IMR-90 (cell line): ENCODE results near the gene ZMIZ1. TPM values are rescaled to one million over a fixed set of nuclear protein-coding genes. Genes with fewer than 3 reads are reported as not detected.

Source experiments
- ATAC-seq: fragments of 200-7000 bp; cut with Tn5 transposase; 2 replicates; pipeline ENCODE4 v1.9.1; 2020; ENCODE audit warnings: low read depth, mild to moderate bottlenecking, moderate library complexity
- BruUV-seq: library from RNA; stranded (reverse); fragments of 400-500 nt; replicated peaks from 2 replicates; lab custom pipeline; 2021; lab: Mats Ljungman, UMichigan
- CTCF ChIA-PET: fragments of 300-600 bp; formaldehyde crosslinking; extraction: SDS; loops from one replicate; lab custom pipeline; 2021; ENCODE audit warnings: antibody characterized with exemption; lab: Yijun Ruan, JAX
- POLR2A ChIA-PET: fragments of 300-600 bp; sonication (Branson Sonifier 250); formaldehyde crosslinking; loops from one replicate; lab custom pipeline; 2022; ENCODE audit warnings: antibody characterized with exemption; ENCODE audit not compliant: unreplicated experiment; lab: Charles Lee
- DNase-seq: peaks from one replicate; pipeline ENCODE4 v3.0.0; 2013
- H2AFZ ChIP-seq: replicated peaks from 2 replicates; pipeline ENCODE3; 2013; ENCODE audit warnings: low read length, mild to moderate bottlenecking; ENCODE audit not compliant: poor library complexity
- H2AK5ac ChIP-seq: 2 replicates; pipeline ENCODE4 v1.6.1; 2013; ENCODE audit warnings: low read depth, low read length, inconsistent platforms
- H2AK9ac ChIP-seq: replicated peaks from 2 replicates; pipeline ENCODE3; 2013; ENCODE audit warnings: mild to moderate bottlenecking, low read depth, low read length, moderate library complexity; ENCODE audit not compliant: poor library complexity
- H2BK120ac ChIP-seq: 2 replicates; pipeline ENCODE4 v1.6.1; 2013; ENCODE audit warnings: low read depth, low read length, inconsistent platforms
- H2BK15ac ChIP-seq: 3 replicates; pipeline ENCODE4 v1.6.1; 2013; ENCODE audit warnings: low read depth, low read length, inconsistent platforms
- H2BK20ac ChIP-seq: 2 replicates; pipeline ENCODE4 v1.6.1; 2013; ENCODE audit warnings: low read depth, mild to moderate bottlenecking, inconsistent platforms, low read length, moderate library complexity
- H2BK5ac ChIP-seq: 2 replicates; pipeline ENCODE4 v1.6.1; 2013; ENCODE audit warnings: mild to moderate bottlenecking, low read depth, low read length, inconsistent platforms; ENCODE audit not compliant: poor library complexity, severe bottlenecking
- H3K14ac ChIP-seq: replicated peaks from 2 replicates; pipeline ENCODE4 v1.6.1; 2013; ENCODE audit warnings: low read depth, low read length, inconsistent platforms
- H3K18ac ChIP-seq: 2 replicates; pipeline ENCODE4 v1.6.1; 2013; ENCODE audit warnings: low read depth, low read length, control low read depth
- H3K23ac ChIP-seq: 2 replicates; pipeline ENCODE4 v1.6.1; 2013; ENCODE audit warnings: low read depth, low read length, inconsistent platforms
- H3K27ac ChIP-seq: 2 replicates; pipeline ENCODE4 v1.5.1; 2013; ENCODE audit warnings: mild to moderate bottlenecking, control low read depth, low read length; ENCODE audit not compliant: insufficient read depth
- H3K27me3 ChIP-seq: 2 replicates; pipeline ENCODE4 v1.6.1; 2013; ENCODE audit warnings: low read length; ENCODE audit not compliant: control insufficient read depth, insufficient read depth
- H3K36me3 ChIP-seq: 2 replicates; pipeline ENCODE4 v1.6.1; 2013; ENCODE audit warnings: low read length, mixed read lengths; ENCODE audit not compliant: control insufficient read depth, insufficient read depth
- H3K4ac ChIP-seq: 2 replicates; pipeline ENCODE4 v1.6.1; 2013; ENCODE audit warnings: low read depth, low read length, inconsistent platforms
- H3K4me1 ChIP-seq: 2 replicates; pipeline ENCODE4 v1.6.1; 2013; ENCODE audit warnings: low read length, mixed read lengths; ENCODE audit not compliant: control insufficient read depth, insufficient read depth
- H3K4me2 ChIP-seq: 2 replicates; pipeline ENCODE4 v1.6.1; 2013; ENCODE audit warnings: low read depth, mild to moderate bottlenecking, control low read depth, low read length, moderate library complexity
- H3K4me3 ChIP-seq: 2 replicates; pipeline ENCODE4 v1.5.1; 2013; ENCODE audit warnings: low read depth, mild to moderate bottlenecking, control low read depth, low read length, moderate library complexity; ENCODE audit not compliant: insufficient read depth
- H3K56ac ChIP-seq: 2 replicates; pipeline ENCODE4 v1.6.1; 2013; ENCODE audit warnings: low read length, inconsistent platforms; ENCODE audit not compliant: insufficient read depth; ENCODE audit errors: extremely low read depth
- H3K79me1 ChIP-seq, 2 experiments: 2 replicates each; pipeline ENCODE4 v1.6.1; 2013; ENCODE audit warnings: low read length in 2 of 2, inconsistent platforms in 1 of 2, low read depth in 1 of 2
- H3K9ac ChIP-seq: 2 replicates; pipeline ENCODE4 v1.6.1; 2013; ENCODE audit warnings: low read depth, low read length, control low read depth
- H3K9me1 ChIP-seq: 2 replicates; pipeline ENCODE4 v1.6.1; 2013; ENCODE audit warnings: low read length, inconsistent platforms; ENCODE audit not compliant: insufficient read depth
- H3K9me3 ChIP-seq: 2 replicates; pipeline ENCODE4 v1.6.1; 2013; ENCODE audit warnings: low read length; ENCODE audit not compliant: control insufficient read depth, insufficient read depth
- H4K20me1 ChIP-seq: 2 replicates; pipeline ENCODE4 v1.6.1; 2013; ENCODE audit warnings: low read length, inconsistent platforms; ENCODE audit not compliant: insufficient read depth
- H4K5ac ChIP-seq: 2 replicates; pipeline ENCODE4 v1.6.1; 2013; ENCODE audit warnings: mild to moderate bottlenecking, low read depth, low read length, control low read depth
- H4K8ac ChIP-seq, 2 experiments: 2 replicates each; pipeline ENCODE4 v1.6.1; 2013; ENCODE audit warnings: low read depth in 2 of 2, low read length in 2 of 2, control low read depth in 1 of 2, inconsistent platforms in 1 of 2
- H4K91ac ChIP-seq: 2 replicates; pipeline ENCODE4 v1.6.1; 2013; ENCODE audit warnings: low read depth, low read length, inconsistent platforms; ENCODE audit not compliant: insufficient read depth
- BHLHE40 ChIP-seq: fragments of 150-350 bp; IDR thresholded peaks from 2 replicates; pipeline ENCODE4 v1.6.1; 2016; ENCODE audit warnings: mild to moderate bottlenecking, low read depth, low read length
- CHD1 ChIP-seq: IDR thresholded peaks from 2 replicates; pipeline ENCODE4 v1.6.1; 2012; ENCODE audit warnings: low read depth, low read length, improper control_type of control experiment
- NFE2L2 ChIP-seq: fragments of 150-350 bp; IDR thresholded peaks from 2 replicates; pipeline ENCODE4 v1.6.1; 2016; ENCODE audit warnings: low read depth, mild to moderate bottlenecking, low read length
- POLR2A ChIP-seq: IDR thresholded peaks from 2 replicates; pipeline ENCODE4 v1.6.1; 2012; ENCODE audit warnings: mild to moderate bottlenecking, low read depth, low read length
- WGBS, 2 experiments: methylation state at CpG; one replicate each; pipeline versions ENCODE4 v1.1.5 to v1.1.7; 2013; ENCODE audit warnings: missing lambda C conversion rate in 2 of 2; ENCODE audit not compliant: insufficient read length in 1 of 2; ENCODE audit errors: extremely low coverage in 2 of 2; 5-methylcytosine and 5-hydroxymethylcytosine counted together
- dilution Hi-C: fragments of 300-500 bp; cut with HindIII; formaldehyde crosslinking; loops from one replicate; pipeline ENCODE4 v1.14.3; 2018; ENCODE audit warnings: low sequenced_read_pairs; ENCODE audit not compliant: unreplicated experiment
- in situ Hi-C: fragments of 300-500 bp; cut with MboI; formaldehyde crosslinking; loops from 3 replicates; pipeline ENCODE4 v1.14.3; 2019; ENCODE audit warnings: low sequenced_read_pairs, inconsistent platforms, mixed read lengths
- intact Hi-C: fragments of 100-400 bp; cut with micrococcal nuclease; formaldehyde crosslinking; loops from 2 replicates; pipeline ENCODE4 v1.10.0; 2022
- polyA plus RNA-seq, 3 experiments: library from polyadenylated mRNA; depleted of rRNA; stranded (reverse); fragments of >200 nt; gene quantifications; 2 replicates each; pipeline ENCODE4 v1.2.3, GENCODE V29; 2012; ENCODE audit warnings: low replicate concordance in 1 of 3
- total RNA-seq: library from RNA; depleted of rRNA; stranded (reverse); fragments of >200 nt; gene quantifications from 2 replicates; pipeline ENCODE4 v1.2.3, GENCODE V29; 2012

Gene ZMIZ1
- total and polyA plus RNA-seq, 2 of the 4 experiments (the other 2 are of a cell fraction) = 6.6 to 48.7 TPM

- peaks cover 58% of the 10 kb centered on the region for H3K4me1 ChIP-seq
- peak overlapping the region; percentile 71; the same call in 2 of the 3 replicates for H2BK15ac ChIP-seq
- peak overlapping the region; percentile 51; the same call in 1 of the 2 replicates for H4K5ac ChIP-seq
- no peak overlapping the region for H3K4me3 ChIP-seq
- in situ Hi-C loops (no loop called here), intact Hi-C loops (loop anchor here (5.0 kb wide), 1 partner anchor 42 kb away; no protein-coding TSS in a partner anchor), dilution Hi-C loops (no loop called here)
- peak overlapping the region; percentile 8; the same call in 1 of the 2 replicates for H3K18ac ChIP-seq
- peak overlapping the region; percentile 9; the same call in 1 of the 2 replicates for H2BK20ac ChIP-seq
- peak overlapping the region; percentile 48 to 54 for H4K8ac ChIP-seq
- H2BK120ac ChIP-seq = peak overlapping the region; percentile 69; the same call in 1 of the 2 replicates
- H2AK5ac ChIP-seq = peak overlapping the region; percentile 95
- H3K9me1 ChIP-seq = peaks cover 65% of the 10 kb centered on the region
- DNase-seq (no peak), ATAC-seq (no peak)
- H2AK9ac ChIP-seq = peak overlapping the region; percentile 89
- H3K27me3 ChIP-seq = no peaks in the 10 kb centered on the region
- peaks cover 33 to 100% of the 10 kb centered on the region in 2 experiments for H3K79me1 ChIP-seq
- peak overlapping the region; percentile 41 for H4K91ac ChIP-seq
- peak overlapping the region; percentile 73 for H3K27ac ChIP-seq
- POLR2A ChIA-PET = interaction anchor here (0.6 kb wide), 1 partner anchor 1073 kb away, joined by 3 read pairs; no protein-coding TSS in a partner anchor
- peak overlapping the region; percentile 59 for H3K14ac ChIP-seq
- peak overlapping the region; percentile 86 for H3K4ac ChIP-seq
- H3K23ac ChIP-seq = peak overlapping the region; percentile 60; the same call in 1 of the 2 replicates
- TF ChIP-seq POLR2A (no peak), CHD1 (no peak), BHLHE40 (no peak), NFE2L2 (no peak)
- peaks cover 100% of the 10 kb centered on the region for H4K20me1 ChIP-seq
- peaks cover 25% of the 10 kb centered on the region for H3K36me3 ChIP-seq
- peak overlapping the region; percentile 36; the same call in 1 of the 2 replicates for H3K56ac ChIP-seq
- CTCF ChIA-PET = interaction anchor here (1.6 kb wide), 1 partner anchor 13 kb away, joined by 3 read pairs; no protein-coding TSS in a partner anchor
- H2AFZ ChIP-seq = no peak overlapping the region
- 56% methylated on average over 3 of the region's 9 CpGs; no CpG with 5 or more reads in 1 of the 2 experiments for WGBS, 2 experiments
- 0 out of 2 replicates have a peak overlapping the region, but pooled peaks have one; percentile 14 for H3K9ac ChIP-seq
- no peaks in the 10 kb centered on the region for H3K9me3 ChIP-seq
- H3K4me2 ChIP-seq = peak overlapping the region; percentile 33
- H2BK5ac ChIP-seq = peak overlapping the region; percentile 84
- no TSS peak for BruUV-seq
These were observed 45.1 kb downstream of the ZMIZ1 start for GRCh38 chr10:79113827-79114226.
